Testis (tissue), 2 donors: ENCODE data around the gene SPAG17.

Experiments used
- POLR2A ChIP-seq: fragments of 450-650 bp; IDR thresholded peaks from one replicate; pipeline ENCODE4 v1.6.1; 2017; ENCODE audit warnings: antibody characterized with exemption, mild to moderate bottlenecking, moderate library complexity
- TF ChIP-seq, protein P1 (sequence below), 3 experiments: fragments of 450-650 bp in 2 of 3; fragments of 200-600 bp in 1 of 3; sonication (generic) in 1 of 3; IDR thresholded peaks; one replicate each; pipeline ENCODE4 v1.5.1; 2016 to 2019; ENCODE audit warnings: antibody characterized with exemption in 3 of 3, mild to moderate bottlenecking in 2 of 3, moderate library complexity in 1 of 3

DNA sequence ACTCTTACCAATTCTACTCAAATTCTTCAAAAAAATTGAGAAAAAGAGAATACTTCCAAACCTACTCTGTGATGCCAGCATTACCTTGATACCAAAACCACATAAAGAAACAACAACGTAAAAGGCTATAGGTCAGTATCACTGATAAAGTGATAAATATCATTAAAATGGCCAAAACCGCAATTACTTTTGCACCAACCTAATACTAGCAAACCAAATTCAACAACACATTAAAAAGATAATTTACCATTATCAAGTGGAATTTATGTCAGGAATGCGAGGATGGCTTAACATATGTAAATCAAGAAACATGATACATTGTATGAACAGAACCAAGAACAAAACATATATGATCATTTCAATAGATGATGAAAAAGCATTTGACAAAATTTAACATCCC, 7.0 kb downstream of the SPAG17 start:
- TF ChIP-seq, protein P1, sequence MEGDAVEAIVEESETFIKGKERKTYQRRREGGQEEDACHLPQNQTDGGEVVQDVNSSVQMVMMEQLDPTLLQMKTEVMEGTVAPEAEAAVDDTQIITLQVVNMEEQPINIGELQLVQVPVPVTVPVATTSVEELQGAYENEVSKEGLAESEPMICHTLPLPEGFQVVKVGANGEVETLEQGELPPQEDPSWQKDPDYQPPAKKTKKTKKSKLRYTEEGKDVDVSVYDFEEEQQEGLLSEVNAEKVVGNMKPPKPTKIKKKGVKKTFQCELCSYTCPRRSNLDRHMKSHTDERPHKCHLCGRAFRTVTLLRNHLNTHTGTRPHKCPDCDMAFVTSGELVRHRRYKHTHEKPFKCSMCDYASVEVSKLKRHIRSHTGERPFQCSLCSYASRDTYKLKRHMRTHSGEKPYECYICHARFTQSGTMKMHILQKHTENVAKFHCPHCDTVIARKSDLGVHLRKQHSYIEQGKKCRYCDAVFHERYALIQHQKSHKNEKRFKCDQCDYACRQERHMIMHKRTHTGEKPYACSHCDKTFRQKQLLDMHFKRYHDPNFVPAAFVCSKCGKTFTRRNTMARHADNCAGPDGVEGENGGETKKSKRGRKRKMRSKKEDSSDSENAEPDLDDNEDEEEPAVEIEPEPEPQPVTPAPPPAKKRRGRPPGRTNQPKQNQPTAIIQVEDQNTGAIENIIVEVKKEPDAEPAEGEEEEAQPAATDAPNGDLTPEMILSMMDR (IDR thresholded peaks at IDR 0.05), result no peak
- TF ChIP-seq POLR2A, result no peak
